KBM-7 (cell line): ENCODE data around the gene ZNF772.
"Not testable (repeated sequence)": the region's sequence is repeated elsewhere in the genome, so short reads cannot be mapped to it uniquely, and the experiment has no call there.

Experiments
- DNase-seq: peaks from one replicate; pipeline ENCODE4 v3.0.0-alpha.2; 2015
- in situ Hi-C: fragments of 300-500 bp; cut with MboI; formaldehyde crosslinking; loops from 2 replicates; pipeline ENCODE4 v1.14.3; 2020; ENCODE audit warnings: low sequenced_read_pairs, low pct_unique_long_range_greater_than_20kb, mixed read lengths

Gene ZNF772

GRCh38 chr19:57477191-57478008 is at the start of gene ZNF772:
TSS of gene ZNF772 (minus strand) at chr19:57477566. CDS start at chr19:57477309, 257 bp downstream.
- in situ Hi-C loops: no loop called here
- peak; percentile 89 for DNase-seq

- in situ Hi-C loops, DNase-seq: not testable (repeated sequence)
Observed at GRCh38 chr19:57518021-57518420, 40.7 kb upstream of the ZNF772 start.

GRCh38 chr19:57515255-57515654 is 37.9 kb upstream of the ZNF772 start:
- DNase-seq: no peak
- in situ Hi-C loops: no loop called here

GRCh38 chr19:57512845-57513244 is 35.5 kb upstream of the ZNF772 start:
- in situ Hi-C loops: no loop called here
- no peak for DNase-seq

- in situ Hi-C loops: no loop called here
- no peak for DNase-seq
Observed at GRCh38 chr19:57511484-57511883, 34.1 kb upstream of the ZNF772 start.

GRCh38 chr19:57506163-57506562 is 28.8 kb upstream of the ZNF772 start:
- DNase-seq: no peak
- in situ Hi-C loops: no loop called here

- DNase-seq, in situ Hi-C loops: not testable (repeated sequence)
Observed at GRCh38 chr19:57500400-57500799, 23.0 kb upstream of the ZNF772 start.

GRCh38 chr19:57499680-57500395 is 22.5 kb upstream of the ZNF772 start, which contains the start of gene ZNF773:
TSS of gene ZNF773 (plus strand) at chr19:57499938. CDS start at chr19:57500081, 143 bp downstream.
- peak; percentile 94 for DNase-seq
- in situ Hi-C loops: not testable (repeated sequence)

GRCh38 chr19:57499332-57499679 is 21.9 kb upstream of the ZNF772 start:
- DNase-seq, in situ Hi-C loops: not testable (repeated sequence)

GRCh38 chr19:57488299-57488644 is 10.9 kb upstream of the ZNF772 start:
- in situ Hi-C loops, DNase-seq: not testable (repeated sequence)

GRCh38 chr19:57487477-57488298 is 10.3 kb upstream of the ZNF772 start, which contains the start of gene ZNF419:
TSS of gene ZNF419 (plus strand) at chr19:57487750. CDS start at chr19:57487951, 201 bp downstream.
- DNase-seq: peak; percentile 85
- in situ Hi-C loops: not testable (repeated sequence)

- no peak for DNase-seq
- in situ Hi-C loops: no loop called here
Observed at GRCh38 chr19:57473646-57474045, 3.7 kb downstream of the ZNF772 start.

- in situ Hi-C loops: no loop called here
- DNase-seq: no peak
Observed at GRCh38 chr19:57466489-57466888, 10.9 kb downstream of the ZNF772 start.

GRCh38 chr19:57465680-57466381 is 11.5 kb downstream of the ZNF772 start:
- DNase-seq: peak; percentile 73
- in situ Hi-C loops: no loop called here

- in situ Hi-C loops: no loop called here
- DNase-seq: no peak
Observed at GRCh38 chr19:57452307-57452706, 25.1 kb downstream of the ZNF772 start.

- in situ Hi-C loops: no loop called here
Observed at GRCh38 chr19:57443121-57443696, 34.2 kb downstream of the ZNF772 start.

GRCh38 chr19:57441979-57442752 is 35.2 kb downstream of the ZNF772 start:
- in situ Hi-C loops: no loop called here
- DNase-seq: no peak

More at GRCh38 chr19:57443121-57443696, 34.2 kb downstream of the ZNF772 start:
- no peak for DNase-seq

GRCh38 chr19:57438925-57439324 is 38.4 kb downstream of the ZNF772 start:
- in situ Hi-C loops: no loop called here
- DNase-seq: no peak
